Measurements from ENCODE around the gene USH1G. TPM values are rescaled to one million over a fixed set of nuclear protein-coding genes. Genes with fewer than 3 reads are reported as not detected.

The USH1G gene
- polyA plus RNA-seq, 3 donors = not detected

DNA sequence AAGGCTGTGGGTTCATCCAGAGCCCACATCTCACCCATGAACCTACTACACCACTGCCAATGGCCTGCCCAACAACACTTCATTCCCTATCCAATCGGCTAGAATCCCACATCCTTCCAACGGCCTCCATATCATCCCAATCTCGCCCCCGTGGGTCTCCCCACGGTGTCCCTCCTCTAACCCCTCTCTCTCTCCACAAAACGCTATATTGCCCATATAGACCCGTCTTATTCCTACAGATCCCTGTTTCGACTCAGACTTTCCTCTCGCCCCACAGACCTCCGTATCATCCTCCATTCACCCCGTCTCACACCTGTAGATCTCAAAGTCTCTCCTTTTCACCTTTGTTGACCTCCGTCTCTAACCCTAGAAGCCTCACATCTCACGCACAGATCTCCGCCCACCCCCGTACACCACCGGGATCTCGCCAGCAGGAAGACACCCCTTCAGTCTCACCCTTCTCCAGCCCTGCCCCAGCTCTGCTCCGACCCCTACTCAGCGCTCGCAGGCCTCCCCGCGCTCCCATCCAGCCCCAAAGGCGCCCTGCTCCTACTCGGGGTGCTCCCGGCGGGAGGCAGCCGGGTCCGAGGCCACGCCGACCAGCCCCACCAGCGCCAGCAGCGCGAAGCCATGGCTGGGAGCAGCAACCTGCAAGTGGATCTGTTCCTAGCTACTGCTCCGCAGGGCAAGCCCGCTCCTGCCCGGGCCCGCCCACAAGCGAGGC, 50.6 kb downstream of the USH1G start, which contains the start of gene FDXR:
TSS of gene FDXR (minus strand) at position 682 of the 724 bp plus-strand sequence. CDS start at position 632, 50 bp downstream.
- Histone ChIP-seq H4K20me1 (ENCODE audit: insufficient read depth, low read length) (no peaks in the 10 kb centered on the region), H3K27ac (ENCODE audit: low read depth in 1 of 2, low read length in 2 of 2) (peak within 1 kb of the TSS; percentile 70 to 95), H2AFZ (ENCODE audit: insufficient read depth, low read depth, low read length, poor library complexity, severe bottlenecking) (peak within 1 kb of the TSS; percentile 93), H3K27me3 (ENCODE audit: control insufficient read depth in 2 of 2, insufficient read depth in 2 of 2, low read length in 2 of 2) (no peaks in the 10 kb centered on the region), H3K9me3 (replicated peaks in 1 of 2; ENCODE audit: control insufficient read depth in 1 of 2, insufficient read depth in 1 of 2, low read length in 2 of 2) (no peaks in the 10 kb centered on the region), H3K4me3 (replicated peaks in 1 of 3; ENCODE audit: low read depth in 2 of 3, low read length in 3 of 3) (peak within 1 kb of the TSS; percentile 71 to 88 (median 85)), H3K4me1 (ENCODE audit: control insufficient read depth in 1 of 2, insufficient read depth in 2 of 2, low read length in 2 of 2) (peaks cover 18 to 22% of the 10 kb centered on the region in 2 donors), H3K79me2 (ENCODE audit: insufficient read depth, low read length) (no peaks in the 10 kb centered on the region), H3K4me2 (replicated peaks; ENCODE audit: extremely low read depth, low read length, poor library complexity, severe bottlenecking) (peak within 1 kb of the TSS; percentile 99), H3K9ac (ENCODE audit: insufficient read depth, low read length, poor library complexity, severe bottlenecking) (peak within 1 kb of the TSS; percentile 83), H3K36me3 (replicated peaks in 1 of 2; ENCODE audit: control insufficient read depth in 1 of 2, insufficient read depth in 2 of 2, low read length in 2 of 2) (no peaks in the 10 kb centered on the region)
- Mint-ChIP-seq H3K36me3 (peaks cover 8 to 9% of the 10 kb centered on the region in 2 donors), H3K4me3 (peak within 1 kb of the TSS; percentile 82 to 95), H3K27me3 (ENCODE audit: low read depth in 3 of 3) (peaks cover under 1 to 19% (median 5%) of the 10 kb centered on the region in 3 donors), H3K9me3 (no peaks in the 10 kb centered on the region), H3K4me1 (peaks cover 18% of the 10 kb centered on the region), H3K27ac (peak within 1 kb of the TSS; percentile 86 to 98 (median 93))
- DNase-seq = no peak
- intact Hi-C loops (cut with micrococcal nuclease) = loop anchor here in 1 of 2 donors (10.0 kb wide), 1 partner anchor 792 kb away; the partner anchor contains the start of genes RECQL5 and SAP30BP
- 10% methylated on average over 38 of the region's 38 CpGs for WGBS (ENCODE audit: insufficient coverage)
- TF ChIP-seq, protein P1, sequence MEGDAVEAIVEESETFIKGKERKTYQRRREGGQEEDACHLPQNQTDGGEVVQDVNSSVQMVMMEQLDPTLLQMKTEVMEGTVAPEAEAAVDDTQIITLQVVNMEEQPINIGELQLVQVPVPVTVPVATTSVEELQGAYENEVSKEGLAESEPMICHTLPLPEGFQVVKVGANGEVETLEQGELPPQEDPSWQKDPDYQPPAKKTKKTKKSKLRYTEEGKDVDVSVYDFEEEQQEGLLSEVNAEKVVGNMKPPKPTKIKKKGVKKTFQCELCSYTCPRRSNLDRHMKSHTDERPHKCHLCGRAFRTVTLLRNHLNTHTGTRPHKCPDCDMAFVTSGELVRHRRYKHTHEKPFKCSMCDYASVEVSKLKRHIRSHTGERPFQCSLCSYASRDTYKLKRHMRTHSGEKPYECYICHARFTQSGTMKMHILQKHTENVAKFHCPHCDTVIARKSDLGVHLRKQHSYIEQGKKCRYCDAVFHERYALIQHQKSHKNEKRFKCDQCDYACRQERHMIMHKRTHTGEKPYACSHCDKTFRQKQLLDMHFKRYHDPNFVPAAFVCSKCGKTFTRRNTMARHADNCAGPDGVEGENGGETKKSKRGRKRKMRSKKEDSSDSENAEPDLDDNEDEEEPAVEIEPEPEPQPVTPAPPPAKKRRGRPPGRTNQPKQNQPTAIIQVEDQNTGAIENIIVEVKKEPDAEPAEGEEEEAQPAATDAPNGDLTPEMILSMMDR (IDR thresholded peaks at IDR 0.05) = no peak

DNA sequence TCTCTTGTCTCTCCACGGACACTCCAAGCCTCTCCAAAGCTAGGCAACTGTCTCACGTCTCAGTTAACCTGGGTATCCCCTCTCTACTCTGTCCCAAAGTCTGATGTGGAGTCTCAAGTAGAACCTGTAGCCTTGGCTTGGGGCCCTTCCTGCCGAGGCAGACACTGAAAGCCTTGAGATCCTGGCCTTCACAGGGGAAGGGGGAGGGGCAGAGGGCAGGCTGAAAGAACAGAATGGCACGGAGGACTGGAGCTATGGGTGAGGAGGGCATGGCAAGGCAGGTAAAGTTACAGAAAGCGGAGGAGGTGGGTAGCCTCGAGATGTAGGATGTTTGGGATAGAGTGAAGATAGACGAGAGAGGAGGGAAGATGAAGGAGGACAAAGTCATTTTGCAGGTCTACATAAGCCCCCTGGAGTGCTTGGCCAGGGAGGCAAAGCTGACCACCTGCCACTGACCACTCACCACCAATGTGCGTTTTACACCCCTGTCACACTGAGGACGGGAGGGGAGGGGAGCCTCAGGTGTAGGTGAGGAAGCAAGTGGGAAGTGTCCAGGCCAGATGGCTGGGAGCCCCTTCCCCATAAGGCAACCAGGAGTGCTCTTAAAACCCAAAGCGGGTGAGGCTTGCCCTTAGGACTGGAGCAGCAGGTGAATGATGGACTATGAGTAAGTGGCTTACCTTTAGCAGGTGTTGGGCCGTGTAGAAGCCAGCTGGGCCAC, 51.5 kb downstream of the USH1G start:
- Histone ChIP-seq H3K27me3 (ENCODE audit: control insufficient read depth in 2 of 2, insufficient read depth in 2 of 2, low read length in 2 of 2) (no peaks in the 10 kb centered on the region), H3K4me1 (ENCODE audit: control insufficient read depth in 1 of 2, insufficient read depth in 2 of 2, low read length in 2 of 2) (peaks cover 18 to 22% of the 10 kb centered on the region in 2 donors), H3K4me2 (replicated peaks; ENCODE audit: extremely low read depth, low read length, poor library complexity, severe bottlenecking) (no peak overlapping the region), H3K27ac (ENCODE audit: low read depth in 1 of 2, low read length in 2 of 2) (no peak overlapping the region), H2AFZ (ENCODE audit: insufficient read depth, low read depth, low read length, poor library complexity, severe bottlenecking) (no peak overlapping the region), H3K36me3 (replicated peaks in 1 of 2; ENCODE audit: control insufficient read depth in 1 of 2, insufficient read depth in 2 of 2, low read length in 2 of 2) (no peaks in the 10 kb centered on the region), H4K20me1 (ENCODE audit: insufficient read depth, low read length) (no peaks in the 10 kb centered on the region), H3K9ac (ENCODE audit: insufficient read depth, low read length, poor library complexity, severe bottlenecking) (no peak overlapping the region), H3K79me2 (ENCODE audit: insufficient read depth, low read length) (no peaks in the 10 kb centered on the region), H3K4me3 (replicated peaks in 1 of 3; ENCODE audit: low read depth in 2 of 3, low read length in 3 of 3) (no peak overlapping the region), H3K9me3 (replicated peaks in 1 of 2; ENCODE audit: control insufficient read depth in 1 of 2, insufficient read depth in 1 of 2, low read length in 2 of 2) (no peaks in the 10 kb centered on the region)
- peaks cover 18% of the 10 kb centered on the region for H3K4me1 Mint-ChIP-seq
- DNase-seq = no peak
- H3K4me3 Mint-ChIP-seq = peak overlapping the region in 1 of 2 donors; percentile 65
- peak overlapping the region in 2 of 7 donors; percentile 33 to 54 for H3K27ac Mint-ChIP-seq
- H3K36me3 Mint-ChIP-seq = peaks cover 10 to 11% of the 10 kb centered on the region in 2 donors
- intact Hi-C loops (cut with micrococcal nuclease) = loop anchor here in 1 of 2 donors (10.0 kb wide), 1 partner anchor 793 kb away; the partner anchor contains the start of genes RECQL5 and SAP30BP
- TF ChIP-seq, protein P1 (IDR thresholded peaks at IDR 0.05) = no peak
- H3K9me3 Mint-ChIP-seq = no peaks in the 10 kb centered on the region
- H3K27me3 Mint-ChIP-seq (ENCODE audit: low read depth in 3 of 3) = peaks cover 0 to 16% (median 5%) of the 10 kb centered on the region in 3 donors
- WGBS (ENCODE audit: insufficient coverage) = 95% methylated on average over 7 of the region's 11 CpGs
